ENCODE measurements around the gene CD300A.

Gene CD300A

DNA sequence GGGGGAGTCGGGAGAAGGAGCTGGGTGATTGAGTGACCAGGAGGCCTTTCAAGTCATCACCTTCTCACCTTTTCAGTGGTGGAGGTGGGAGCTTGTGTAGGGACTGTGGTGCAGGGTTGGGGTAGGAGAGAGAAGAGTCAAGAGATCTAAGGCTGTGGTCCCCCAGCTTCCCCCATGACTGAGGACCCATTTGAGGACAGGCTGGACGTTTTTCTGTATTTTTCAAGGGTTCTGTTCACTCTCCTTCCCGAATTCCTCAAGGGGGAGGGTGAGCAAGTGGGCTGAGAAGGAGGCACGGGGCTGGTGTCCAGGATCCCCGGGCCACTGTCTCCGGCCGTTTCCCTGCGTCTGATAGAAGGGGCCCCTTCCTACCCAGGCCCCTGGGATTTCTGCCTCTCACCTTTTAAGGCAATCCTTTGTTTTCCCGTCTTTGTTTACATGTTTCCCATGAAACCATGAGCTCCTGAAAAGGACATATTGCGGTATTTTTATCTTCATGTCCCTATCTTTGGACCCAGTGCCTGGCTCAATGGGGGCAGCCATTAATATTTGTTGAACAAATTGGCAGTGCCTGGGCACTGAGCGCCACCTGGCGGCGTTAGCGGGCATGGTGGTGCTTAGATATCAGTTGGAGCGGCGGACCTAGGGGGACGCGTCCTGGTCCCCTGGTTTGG is 9.2 kb upstream of the CD300A start:
- peak; percentile 79 for DNase-seq

DNA sequence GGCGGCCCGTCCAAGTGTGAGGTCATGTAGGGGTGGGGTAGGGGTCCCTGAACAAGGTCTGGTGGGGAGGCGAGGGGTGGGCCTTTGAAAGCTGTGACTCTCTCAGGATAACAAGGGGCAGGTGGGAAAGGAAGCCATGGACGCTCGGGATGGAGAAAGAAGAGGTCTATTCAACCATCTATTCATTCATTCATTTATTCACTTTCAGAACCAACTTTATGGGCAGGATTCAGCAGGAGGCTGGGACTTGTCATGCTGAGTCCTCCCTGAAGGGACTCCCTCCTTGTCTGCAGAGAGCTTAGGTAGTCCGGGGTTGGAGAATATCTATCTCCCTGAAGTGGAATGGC is 8.6 kb upstream of the CD300A start:
- no peak for DNase-seq

DNA sequence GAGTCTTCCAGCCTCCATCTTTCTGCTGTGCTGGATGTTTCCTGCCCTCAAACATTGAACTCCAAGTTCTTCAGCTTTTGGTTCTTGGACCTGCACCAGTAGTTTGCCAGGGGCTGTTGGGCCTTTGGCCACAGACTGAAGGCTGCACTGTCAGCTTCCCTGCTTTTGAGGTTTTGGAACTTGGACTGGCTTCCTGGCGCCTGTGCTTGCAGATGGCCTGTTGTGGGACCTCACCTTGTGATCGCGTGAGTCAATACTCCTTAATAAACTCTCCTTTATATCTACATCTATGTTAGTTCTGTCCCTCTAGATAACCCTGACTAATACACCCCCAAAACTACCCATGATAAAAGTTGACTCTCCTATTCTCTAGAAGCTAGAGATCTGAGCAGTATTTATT is 7.6 kb upstream of the CD300A start:
- DNase-seq = no peak

DNA sequence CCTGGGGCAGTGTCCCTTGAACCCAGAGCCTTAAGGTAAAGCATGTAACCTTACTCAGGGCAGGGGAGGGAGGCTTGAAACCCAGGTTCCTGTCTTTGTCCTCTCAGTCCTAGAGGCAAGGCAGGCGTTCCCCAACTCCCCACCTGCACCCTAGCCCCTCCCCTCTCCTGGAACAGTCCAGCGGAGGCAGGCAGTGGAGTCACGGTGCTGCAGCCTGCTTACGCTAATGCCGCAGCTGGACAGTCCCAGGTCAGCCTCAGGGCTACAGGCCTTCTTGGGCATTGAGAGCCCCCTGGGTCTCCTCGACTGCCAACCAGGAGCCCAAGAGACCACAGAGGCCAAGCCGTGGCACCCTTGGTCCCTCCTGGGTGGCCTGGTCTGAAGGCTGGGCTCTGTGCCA is 6.8 kb upstream of the CD300A start:
- no peak for DNase-seq

DNA sequence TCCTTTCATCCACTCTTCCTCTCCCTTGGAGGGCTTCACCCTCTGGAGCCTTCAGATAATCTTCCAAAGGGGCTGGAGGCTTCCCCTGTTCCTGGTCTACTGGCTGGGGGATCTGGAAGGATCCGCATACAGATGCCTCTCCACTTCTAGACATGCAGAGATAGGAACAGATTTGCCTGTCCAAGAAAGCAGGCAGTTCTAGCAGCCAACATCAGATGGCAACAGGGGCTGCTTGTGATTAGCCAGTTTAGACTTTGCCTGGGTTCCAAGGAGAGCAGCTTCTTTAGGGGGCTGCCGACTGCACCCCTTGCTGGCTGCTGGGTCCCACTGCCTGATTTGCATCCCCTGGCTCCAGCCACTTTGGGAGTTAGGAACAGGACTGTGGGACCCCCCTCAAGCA is 6.2 kb upstream of the CD300A start:
- no peak for DNase-seq

DNA sequence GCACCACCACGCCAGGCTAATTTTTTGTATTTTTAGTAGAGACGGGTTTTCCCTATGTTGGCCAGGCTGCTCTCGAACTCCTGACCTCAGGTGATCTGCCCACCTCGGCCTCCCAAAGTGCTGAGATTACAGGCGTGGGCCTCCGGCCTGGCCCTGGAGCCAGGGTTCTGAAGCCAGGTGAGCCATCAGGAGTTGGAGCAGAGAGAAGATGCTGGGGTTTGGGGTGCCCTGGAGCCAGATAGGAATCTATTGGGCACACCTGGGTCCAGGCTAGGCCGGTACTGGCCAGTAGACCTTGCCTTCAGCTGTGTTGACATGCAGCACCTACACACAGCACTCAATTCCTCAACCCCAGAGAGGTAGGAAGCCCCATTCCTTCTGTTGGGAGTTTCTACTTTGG is 5.4 kb upstream of the CD300A start:
- DNase-seq = no peak

DNA sequence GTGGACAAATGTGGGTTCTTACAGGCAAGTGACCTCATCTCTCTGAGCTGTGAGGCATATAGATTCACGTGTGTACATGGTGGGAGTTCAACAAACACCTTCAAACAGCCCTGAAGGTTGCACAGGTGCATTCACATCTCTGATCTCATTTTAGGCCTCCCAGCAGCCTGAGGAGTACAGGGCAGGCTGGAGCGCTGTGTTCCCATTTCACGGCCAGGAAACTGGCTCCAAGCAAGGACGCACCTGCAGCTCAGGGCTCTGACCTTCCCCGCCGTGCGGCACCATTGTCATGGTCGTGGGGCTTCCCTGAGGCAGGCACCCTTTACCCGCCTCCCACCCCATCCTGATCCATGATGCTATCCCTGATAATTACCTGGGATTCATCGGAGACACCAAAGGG is 4.8 kb upstream of the CD300A start:
- no peak for DNase-seq

DNA sequence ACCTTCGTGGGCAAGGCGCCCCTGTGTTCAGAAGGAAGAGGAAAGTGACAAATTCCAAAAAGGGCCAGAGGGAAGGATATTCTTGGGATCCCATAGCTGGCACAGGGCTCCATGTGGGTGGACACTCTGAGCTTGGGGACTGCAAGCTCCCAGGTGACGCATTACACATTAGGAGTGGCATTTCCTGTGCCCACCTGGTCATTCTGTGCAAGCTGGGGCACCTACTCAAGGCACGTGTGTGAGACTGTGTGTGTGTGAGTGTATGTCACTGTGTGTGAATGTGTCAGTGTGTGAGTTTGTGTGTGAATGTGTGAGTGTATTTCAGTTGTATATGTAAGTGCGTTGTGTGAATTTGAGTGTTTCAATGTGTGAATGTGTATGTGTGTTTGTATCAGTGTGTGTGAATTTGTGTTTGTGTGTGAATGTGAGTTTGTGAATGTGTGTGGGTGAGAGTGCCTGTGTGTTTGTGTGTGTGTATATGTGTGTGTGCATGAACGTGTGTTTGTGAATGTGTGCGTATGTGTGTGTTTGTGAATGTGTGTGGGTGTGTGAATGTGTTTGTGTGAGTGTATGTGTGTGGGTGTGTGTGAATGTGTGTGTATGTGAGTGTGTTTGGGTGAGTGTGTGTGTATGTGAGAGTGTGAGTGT is 1.6 kb upstream of the CD300A start:
- DNase-seq = no peak

DNA sequence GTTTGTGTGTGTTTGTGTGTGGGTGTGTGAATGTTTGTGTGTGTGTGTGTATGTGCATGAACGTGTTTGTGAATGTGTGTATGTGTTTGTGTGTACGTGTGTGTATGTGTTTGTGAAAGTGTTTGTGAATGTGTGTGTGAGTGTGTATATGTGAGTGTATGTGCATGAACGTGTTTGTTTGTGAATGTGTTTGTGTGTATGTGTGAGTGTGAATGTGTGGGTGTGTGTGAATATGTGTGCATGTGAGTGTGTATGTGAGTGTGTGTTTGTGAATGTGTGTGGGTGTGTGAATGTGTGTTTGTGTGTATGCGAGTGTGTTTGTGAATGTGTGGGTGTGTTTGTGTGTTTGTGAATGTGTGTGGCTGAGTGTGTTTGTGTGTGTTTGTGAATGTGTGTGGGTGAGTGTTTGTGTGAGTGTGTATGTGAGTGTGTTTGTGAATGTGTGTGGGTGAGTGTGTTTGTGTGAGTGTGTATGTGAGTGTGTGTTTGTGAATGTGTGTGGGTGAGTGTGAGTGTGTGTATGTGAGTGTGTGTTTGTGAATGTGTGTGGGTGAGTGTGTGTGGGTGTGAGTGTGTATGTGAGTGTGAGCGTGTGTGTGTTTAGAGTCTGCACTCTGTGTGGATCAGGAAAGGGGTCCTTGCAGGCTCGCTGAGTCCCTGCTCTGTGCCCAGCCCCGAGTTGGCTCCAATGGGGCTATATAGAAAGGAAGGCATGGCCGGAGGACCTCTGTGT is 890 bp upstream of the CD300A start:
- DNase-seq = no peak

DNA sequence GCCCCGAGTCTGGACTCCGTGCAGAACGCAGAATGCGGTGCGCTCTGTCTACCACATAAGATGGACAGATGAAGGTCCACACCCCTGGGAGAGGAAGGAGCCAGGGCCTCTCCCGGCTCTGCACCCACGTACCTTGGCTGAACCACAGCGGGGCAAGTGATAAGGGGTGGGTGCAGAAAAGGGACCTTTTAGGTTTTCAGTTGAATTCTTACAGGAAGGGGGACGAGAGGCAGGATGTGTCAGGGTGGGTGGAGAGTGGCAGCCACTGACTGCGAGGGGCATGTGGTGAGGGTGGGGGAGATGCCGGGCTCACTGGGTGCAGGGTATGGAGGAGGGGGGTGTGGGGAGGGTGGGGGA is 372 bp downstream of the CD300A start:
- no peak for DNase-seq

DNA sequence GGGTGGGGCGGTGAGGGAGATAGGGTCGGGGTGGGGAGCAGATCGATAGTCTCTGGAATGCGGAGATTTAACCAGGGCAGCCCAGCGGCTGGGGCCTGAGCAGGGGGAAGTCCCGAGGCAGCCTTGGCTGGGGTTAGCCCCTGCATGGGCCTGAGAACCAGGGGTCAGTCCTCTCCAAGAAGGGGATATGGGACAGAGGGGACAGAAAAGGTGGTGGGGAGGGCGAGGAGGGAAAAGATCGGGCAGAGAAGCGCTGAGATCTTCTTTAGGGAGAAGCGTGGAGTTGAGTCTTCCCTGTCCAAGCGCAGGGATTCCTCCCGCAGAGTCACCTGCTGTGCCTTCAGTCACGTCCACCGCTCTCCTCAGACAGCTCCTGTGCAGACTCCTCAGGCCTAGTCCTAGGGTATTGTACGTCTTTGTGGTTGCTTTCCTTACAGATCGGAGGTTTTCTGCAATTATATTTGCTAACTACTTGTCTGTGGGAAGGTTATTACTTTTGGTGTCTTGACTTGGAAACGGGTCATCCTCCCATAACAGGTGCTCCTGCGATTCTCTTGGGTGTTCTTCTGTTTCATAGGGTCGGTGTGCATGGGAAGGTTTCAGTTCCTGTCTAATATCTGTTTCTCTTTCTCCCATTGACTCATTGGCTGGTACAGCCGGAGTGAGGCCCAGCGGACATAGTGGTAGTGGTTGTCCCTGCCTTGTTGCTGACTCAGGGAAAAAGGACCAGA is 952 bp downstream of the CD300A start:
- peak; percentile 23 for DNase-seq

DNA sequence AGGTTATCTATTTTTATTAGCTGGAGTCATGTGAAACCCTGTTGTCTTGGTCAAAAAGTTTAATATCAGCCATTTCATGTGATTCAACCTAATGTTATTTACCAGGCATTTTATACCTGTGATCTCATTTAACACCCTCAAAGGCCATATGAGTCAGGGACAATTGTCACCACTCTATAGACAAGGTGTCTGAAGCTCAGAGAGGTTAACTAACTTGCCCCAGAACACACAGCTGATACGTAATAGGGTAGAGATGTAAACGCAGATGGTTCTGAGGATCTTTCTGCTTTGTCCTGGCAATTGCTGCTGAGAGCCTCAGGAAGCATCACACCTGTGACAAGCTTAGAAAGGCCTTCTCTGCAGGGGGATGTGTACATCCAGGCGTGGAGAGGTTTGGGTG is 4.9 kb downstream of the CD300A start:
- DNase-seq = no peak

DNA sequence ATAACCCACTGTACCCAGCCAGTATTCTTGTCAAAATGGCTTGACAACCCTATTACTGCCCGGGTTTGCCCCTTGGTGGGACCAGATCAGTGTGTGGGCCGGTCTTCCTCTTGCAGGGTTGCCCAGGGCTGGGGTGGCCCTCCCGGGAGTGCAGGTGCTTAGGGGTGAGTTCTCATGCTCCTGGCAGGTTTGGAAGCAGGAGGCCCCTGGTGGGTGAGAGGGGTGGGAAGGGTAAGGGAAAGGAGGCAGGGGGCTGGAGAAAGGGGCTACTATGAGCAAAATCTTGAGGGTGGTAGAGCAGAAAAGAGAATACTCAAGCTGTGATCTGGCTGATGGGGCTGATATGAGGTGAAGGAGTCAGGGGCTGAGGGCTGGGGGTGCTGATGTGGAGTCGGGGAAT is 6.5 kb downstream of the CD300A start:
- DNase-seq = no peak

DNA sequence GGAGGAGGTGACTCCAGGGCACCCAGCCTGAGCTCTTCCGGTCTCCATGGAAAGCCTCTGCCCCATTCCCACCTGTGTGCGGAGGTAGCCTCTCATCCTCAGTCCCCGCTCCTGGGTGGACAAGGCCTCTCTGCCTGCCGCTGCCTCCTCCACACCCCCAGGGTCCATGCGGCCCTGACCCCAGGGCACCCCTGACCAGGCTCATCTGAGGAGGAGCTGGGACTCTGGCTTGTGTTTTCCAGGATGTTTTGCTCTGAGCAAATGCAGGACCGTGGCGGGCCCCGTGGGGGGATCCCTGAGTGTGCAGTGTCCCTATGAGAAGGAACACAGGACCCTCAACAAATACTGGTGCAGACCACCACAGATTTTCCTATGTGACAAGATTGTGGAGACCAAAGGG is 6.9 kb downstream of the CD300A start:
- DNase-seq = no peak

DNA sequence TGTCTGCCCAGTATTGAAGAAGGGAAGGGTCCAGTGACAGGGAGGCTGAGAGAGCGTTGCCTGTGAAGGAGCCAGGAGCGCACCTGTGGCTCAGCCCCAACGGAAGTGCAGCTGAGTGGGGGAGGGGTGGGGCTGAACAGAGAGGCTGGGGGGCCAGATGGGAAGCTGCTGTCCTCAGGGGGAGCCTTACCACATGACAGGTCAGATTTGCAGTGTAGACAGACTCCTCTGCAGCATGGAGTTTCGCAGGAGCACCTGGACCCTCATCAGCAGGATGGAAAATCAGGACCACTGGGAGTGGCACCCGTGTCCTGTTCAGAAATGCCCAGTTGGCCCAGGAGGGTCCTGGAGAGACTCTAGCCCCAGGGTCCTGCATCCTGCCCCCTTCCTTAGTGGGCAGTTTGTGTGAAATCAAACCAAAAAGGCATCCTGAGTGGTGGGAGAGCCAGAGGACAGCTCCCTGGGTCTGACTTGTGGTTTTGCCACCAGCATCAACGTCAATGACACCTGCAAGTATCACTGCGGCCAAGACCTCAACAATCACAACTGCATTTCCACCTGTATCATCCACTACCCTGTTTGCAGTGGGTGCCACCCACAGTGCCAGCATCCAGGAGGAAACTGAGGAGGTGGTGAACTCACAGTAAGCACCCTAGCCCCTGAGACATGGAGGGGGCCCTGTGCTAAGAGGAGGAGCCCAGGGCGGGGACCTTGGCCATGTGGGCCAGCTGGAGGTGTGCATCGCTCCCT is 7.8 kb downstream of the CD300A start:
- DNase-seq = no peak

DNA sequence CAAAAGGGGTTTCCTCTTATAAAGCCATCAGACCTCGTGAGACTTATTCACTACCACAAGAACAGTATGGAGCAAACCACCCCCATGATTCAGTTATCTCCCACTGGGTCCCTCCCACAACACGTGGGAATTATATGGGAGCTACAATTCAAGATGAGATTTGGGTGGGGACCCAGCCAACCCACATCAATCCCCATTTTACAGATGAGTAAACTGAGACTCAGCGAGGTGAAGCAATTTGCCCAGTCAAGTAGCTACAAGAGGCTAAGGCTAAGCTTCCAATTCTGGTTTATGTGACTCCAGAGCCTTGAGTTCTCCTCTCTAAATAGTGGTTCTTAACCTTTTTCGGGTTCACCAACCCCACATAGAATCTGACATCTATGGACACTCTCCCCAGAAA is 8.8 kb downstream of the CD300A start:
- DNase-seq = no peak

DNA sequence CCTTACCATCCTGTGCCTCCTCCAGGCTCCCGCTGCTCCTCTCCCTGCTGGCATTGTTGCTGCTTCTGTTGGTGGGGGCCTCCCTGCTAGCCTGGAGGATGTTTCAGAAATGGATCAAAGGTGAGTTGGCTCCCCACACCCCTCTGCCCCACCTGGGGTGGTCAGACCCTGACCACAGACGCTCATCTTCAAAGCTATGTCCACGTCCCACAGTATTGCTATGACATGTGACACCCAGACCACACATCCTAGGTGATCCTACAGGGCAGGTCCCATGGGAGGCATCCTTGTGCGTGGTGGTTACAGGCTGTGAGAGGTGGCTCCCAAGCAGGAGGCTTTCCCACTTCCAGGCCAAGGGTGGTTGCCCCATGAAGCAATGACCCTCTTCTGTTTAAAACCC is 11.0 kb downstream of the CD300A start:
- DNase-seq = no peak

DNA sequence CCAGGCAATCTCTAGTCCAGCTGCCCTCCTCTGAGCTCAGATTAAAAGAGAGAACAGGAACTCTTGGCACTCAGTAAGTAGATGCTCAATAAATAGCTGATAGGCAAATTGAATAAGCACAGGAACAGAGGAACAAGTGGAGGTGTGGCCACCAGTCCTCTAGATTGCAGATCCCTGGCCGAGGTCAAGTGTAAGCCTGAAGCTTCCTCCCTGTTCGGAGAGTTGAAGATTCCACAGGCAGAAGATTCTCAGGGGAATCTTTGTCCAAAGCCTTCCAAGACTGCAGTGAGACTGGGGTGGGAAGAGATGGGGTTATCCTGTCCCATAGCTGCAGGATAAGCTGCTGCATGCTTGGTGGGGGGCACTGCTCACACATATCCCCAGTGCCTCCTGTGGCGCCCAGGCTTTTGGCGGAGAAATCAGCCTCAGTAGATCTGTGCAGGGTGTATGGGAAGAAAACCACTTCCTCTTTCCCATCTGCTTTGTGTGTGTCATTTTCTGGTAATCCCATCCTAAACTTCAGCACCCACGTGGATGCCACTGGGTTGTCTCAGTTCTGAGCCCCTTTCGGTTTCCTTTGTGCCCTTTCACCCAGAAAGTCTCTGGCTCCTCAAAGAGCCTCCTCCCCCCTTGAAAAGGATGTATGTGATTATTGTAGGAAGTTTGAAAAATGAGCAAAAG is 12.1 kb downstream of the CD300A start:
- DNase-seq = peak; percentile 13

DNA sequence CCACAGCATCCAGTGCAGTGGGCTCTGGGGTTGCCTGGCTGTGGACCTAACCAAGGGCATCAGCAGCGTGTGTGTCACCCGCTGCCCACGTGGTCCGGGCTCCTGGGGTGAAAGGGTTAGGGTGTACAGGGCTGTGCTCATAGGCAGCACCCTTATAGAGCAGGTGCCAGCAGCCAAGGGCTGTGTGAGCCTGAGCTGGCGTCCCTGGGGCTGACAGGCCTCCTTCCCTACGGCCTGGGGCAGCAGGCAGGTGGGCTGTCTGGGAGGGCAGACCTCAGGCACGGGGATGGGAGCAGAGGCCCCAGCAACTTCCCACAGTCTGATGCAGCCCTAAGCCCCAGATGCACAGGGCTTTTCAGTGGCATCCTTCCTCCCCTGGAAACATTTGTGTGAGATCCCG is 13.9 kb downstream of the CD300A start:
- no peak for DNase-seq

DNA sequence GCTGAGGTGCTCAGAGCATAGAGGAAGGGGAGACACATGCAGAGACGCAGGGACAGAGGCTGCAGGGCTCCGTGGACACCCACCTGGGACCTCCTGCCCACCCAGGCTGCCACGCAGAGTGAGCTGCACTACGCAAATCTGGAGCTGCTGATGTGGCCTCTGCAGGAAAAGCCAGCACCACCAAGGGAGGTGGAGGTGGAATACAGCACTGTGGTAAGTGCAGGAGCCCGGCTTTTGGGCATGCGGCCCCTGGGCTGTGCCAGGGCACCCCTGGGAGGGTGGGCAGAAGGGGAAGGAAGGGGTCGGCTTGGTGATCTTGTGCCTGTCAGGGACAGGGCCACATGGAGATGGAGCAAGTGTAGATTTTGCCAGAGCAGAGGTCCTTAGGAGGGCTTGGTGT is 15.2 kb downstream of the CD300A start:
- no peak for DNase-seq

DNA sequence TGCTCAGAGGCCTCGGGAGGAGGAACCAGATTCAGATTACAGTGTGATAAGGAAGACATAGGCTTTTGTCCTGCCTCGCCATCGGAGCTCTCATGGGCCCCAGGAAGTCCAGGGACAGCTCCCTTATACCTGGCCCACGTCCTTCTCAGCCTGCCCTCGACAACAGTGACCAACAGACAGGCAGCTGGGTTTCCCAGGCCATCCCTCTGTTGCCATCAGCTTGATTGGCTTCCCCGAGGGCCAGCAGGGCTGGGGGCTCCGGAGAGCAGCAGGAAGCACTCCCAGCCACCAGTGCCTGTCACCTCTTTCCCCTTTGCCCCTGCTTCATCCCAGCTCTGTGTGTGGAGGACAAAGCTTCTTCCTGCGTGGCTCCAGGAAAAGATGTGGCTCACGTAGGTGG is 17.6 kb downstream of the CD300A start:
- no peak for DNase-seq

DNA sequence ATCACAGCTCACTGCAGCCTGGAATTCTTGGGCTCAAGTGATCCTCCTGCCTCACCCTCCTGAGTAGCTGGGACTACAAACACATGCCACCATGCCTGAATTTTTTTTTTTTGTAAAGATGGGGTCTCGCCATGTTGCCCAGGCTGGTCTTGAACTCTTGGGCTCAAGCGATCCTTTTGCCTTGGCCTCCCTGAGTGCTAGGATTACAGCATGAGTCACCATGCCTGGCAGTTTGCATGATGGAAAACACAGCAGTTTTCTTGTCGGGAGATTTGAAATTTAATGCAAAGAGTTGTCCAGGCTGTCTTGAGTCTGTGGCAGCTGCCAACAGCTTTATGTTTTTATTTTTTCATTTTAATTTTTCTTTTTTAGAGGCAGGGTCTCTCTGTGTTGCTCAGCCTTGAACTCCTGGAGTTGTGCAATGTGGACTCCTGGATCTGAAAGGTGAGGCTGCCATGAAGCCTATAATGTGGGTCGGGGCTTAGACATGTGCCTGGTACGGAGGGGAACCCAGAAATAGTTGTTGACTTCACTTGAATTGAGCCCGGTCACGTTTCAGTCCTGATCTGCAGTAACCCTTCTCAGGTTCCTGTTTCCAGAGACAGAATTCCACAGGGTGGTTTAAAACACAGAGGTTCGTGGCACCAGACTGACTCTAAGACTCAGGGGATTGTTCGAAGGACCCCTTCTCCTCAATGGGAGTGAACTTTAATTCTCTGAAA is 18.7 kb downstream of the CD300A start:
- no peak for DNase-seq

All from activated naive CD4-positive, alpha-beta T cell treated with Interleukin-2 at 50 U/mL for 16 hours (primary cell).